IPS DF 6.9 (cell line): ENCODE data around the gene CILP.
A peak's percentile ranks its signal among the peaks of the same experiment; 100 is the strongest.
"Not testable (repeated sequence)": the region's sequence is repeated elsewhere in the genome, so short reads cannot be mapped to it uniquely, and the experiment has no call there.

ENCODE experiments used
- DNase-seq: peaks from one replicate; pipeline ENCODE4 v3.0.0-alpha.2; 2013; ENCODE audit warnings: low read depth, low spot score
- H3K27ac ChIP-seq: one replicate; pipeline ENCODE4 v1.5.1; 2013; ENCODE audit warnings: low read length, control low read depth
- H3K27me3 ChIP-seq: 2 replicates; pipeline ENCODE4 v1.6.1; 2013; ENCODE audit warnings: mild to moderate bottlenecking, low read length; ENCODE audit not compliant: control insufficient read depth, insufficient read depth
- H3K36me3 ChIP-seq: 2 replicates; pipeline ENCODE4 v1.6.1; 2013; ENCODE audit warnings: low read length; ENCODE audit not compliant: control insufficient read depth, insufficient read depth
- H3K4me1 ChIP-seq: 2 replicates; pipeline ENCODE4 v1.6.1; 2013; ENCODE audit warnings: low read length; ENCODE audit not compliant: control insufficient read depth, insufficient read depth
- H3K4me3 ChIP-seq: 2 replicates; pipeline ENCODE4 v1.5.1; 2013; ENCODE audit warnings: mild to moderate bottlenecking, low read length
- H3K9me3 ChIP-seq: 2 replicates; pipeline ENCODE4 v1.6.1; 2013; ENCODE audit warnings: low read length, inconsistent platforms; ENCODE audit not compliant: control insufficient read depth, insufficient read depth
- WGBS: extraction: QIAGEN DNeasy Blood & Tissue Kit; methylation state at CpG from one replicate; pipeline ENCODE4 v1.1.7; 2013; ENCODE audit warnings: mixed read lengths, missing lambda C conversion rate; ENCODE audit not compliant: insufficient read length, insufficient coverage; 5-methylcytosine and 5-hydroxymethylcytosine counted together

The CILP gene

GRCh38 chr15:65196637-65197336 is 14.5 kb downstream of the CILP start:
- Histone ChIP-seq H3K27me3 (no peaks in the 10 kb centered on the region), H3K9me3 (no peaks in the 10 kb centered on the region), H3K27ac (no peak overlapping the region), H3K4me3 (no peak overlapping the region), H3K36me3 (no peaks in the 10 kb centered on the region), H3K4me1 (no peaks in the 10 kb centered on the region)
- no CpG with 5 or more reads among the region's 19 CpGs for WGBS
- no peak for DNase-seq

- no peak overlapping the region for H3K27ac ChIP-seq
- no peaks in the 10 kb centered on the region for H3K27me3 ChIP-seq
- no peaks in the 10 kb centered on the region for H3K36me3 ChIP-seq
- DNase-seq = no peak
- no peaks in the 10 kb centered on the region for H3K9me3 ChIP-seq
- H3K4me3 ChIP-seq = no peak overlapping the region
- WGBS = no CpG with 5 or more reads among the region's 5 CpGs
- H3K4me1 ChIP-seq = no peaks in the 10 kb centered on the region
These were observed 15.7 kb downstream of the CILP start for GRCh38 chr15:65195548-65195923.

- WGBS = no CpG with 5 or more reads among the region's 7 CpGs
- no peak overlapping the region for H3K4me3 ChIP-seq
- H3K27me3 ChIP-seq = no peaks in the 10 kb centered on the region
- no peaks in the 10 kb centered on the region for H3K36me3 ChIP-seq
- no peak for DNase-seq
- H3K4me1 ChIP-seq = no peaks in the 10 kb centered on the region
- H3K9me3 ChIP-seq = no peaks in the 10 kb centered on the region
- H3K27ac ChIP-seq = no peak overlapping the region
These were observed 16.3 kb downstream of the CILP start for GRCh38 chr15:65194826-65195547.

GRCh38 chr15:65192016-65192415 is 19.3 kb downstream of the CILP start:
- Histone ChIP-seq H3K4me1 (no peaks in the 10 kb centered on the region), H3K27me3 (no peaks in the 10 kb centered on the region), H3K27ac (no peak overlapping the region), H3K4me3 (no peak overlapping the region), H3K36me3 (no peaks in the 10 kb centered on the region), H3K9me3 (no peaks in the 10 kb centered on the region)
- DNase-seq = no peak
- no CpG with 5 or more reads among the region's 5 CpGs for WGBS

- no CpG with 5 or more reads among the region's 3 CpGs for WGBS
- no peaks in the 10 kb centered on the region for H3K9me3 ChIP-seq
- no peaks in the 10 kb centered on the region for H3K27me3 ChIP-seq
- no peaks in the 10 kb centered on the region for H3K36me3 ChIP-seq
- no peaks in the 10 kb centered on the region for H3K4me1 ChIP-seq
- no peak overlapping the region for H3K4me3 ChIP-seq
- no peak for DNase-seq
- H3K27ac ChIP-seq = no peak overlapping the region
These were observed 22.1 kb downstream of the CILP start for GRCh38 chr15:65189102-65189740.

- H3K4me3 ChIP-seq, H3K4me1 ChIP-seq, H3K27me3 ChIP-seq, DNase-seq, H3K9me3 ChIP-seq, H3K36me3 ChIP-seq, H3K27ac ChIP-seq: not testable (repeated sequence)
- WGBS = no CpG with 5 or more reads among the region's 9 CpGs
These were observed 22.8 kb downstream of the CILP start for GRCh38 chr15:65188472-65188871.

- WGBS = no CpG with 5 or more reads among the region's 70 CpGs
- H3K27ac ChIP-seq = no peak within 1 kb of the TSS
- no peaks in the 10 kb centered on the region for H3K27me3 ChIP-seq
- no peaks in the 10 kb centered on the region for H3K36me3 ChIP-seq
- peak within 1 kb of the TSS; percentile 68 for H3K4me3 ChIP-seq
- DNase-seq = peak; percentile 77
- H3K9me3 ChIP-seq = no peaks in the 10 kb centered on the region
- H3K4me1 ChIP-seq = no peaks in the 10 kb centered on the region
These were observed 26.2 kb downstream of the CILP start, which contains the start of gene CLPX for GRCh38 chr15:65184868-65185717. Gene CLPX, minus strand, starts transcription at chr15:65185342. Its CDS starts 189 bp downstream, at chr15:65185153.

- H3K27me3 ChIP-seq = no peaks in the 10 kb centered on the region
- WGBS = no CpG with 5 or more reads among the region's 33 CpGs
- no peaks in the 10 kb centered on the region for H3K4me1 ChIP-seq
- H3K27ac ChIP-seq = no peak overlapping the region
- no peaks in the 10 kb centered on the region for H3K36me3 ChIP-seq
- DNase-seq = no peak
- no peaks in the 10 kb centered on the region for H3K9me3 ChIP-seq
- H3K4me3 ChIP-seq = peak overlapping the region; percentile 68
These were observed 26.9 kb downstream of the CILP start for GRCh38 chr15:65184305-65184867.

GRCh38 chr15:65183865-65184159 is 27.5 kb downstream of the CILP start:
- Histone ChIP-seq H3K27me3 (no peaks in the 10 kb centered on the region), H3K27ac (no peak overlapping the region), H3K4me1 (no peaks in the 10 kb centered on the region), H3K9me3 (no peaks in the 10 kb centered on the region), H3K4me3 (peak overlapping the region; percentile 68; the same call in 1 of the 2 replicates), H3K36me3 (peaks cover under 1% of the 10 kb centered on the region; the same call in 1 of the 2 replicates)
- DNase-seq = no peak
- 100% methylated on average over 1 of the region's 4 CpGs for WGBS

- H3K9me3 ChIP-seq = no peaks in the 10 kb centered on the region
- no peaks in the 10 kb centered on the region for H3K4me1 ChIP-seq
- DNase-seq = no peak
- H3K4me3 ChIP-seq = no peak overlapping the region
- no CpG with 5 or more reads among the region's 4 CpGs for WGBS
- peaks cover 4% of the 10 kb centered on the region; the same call in 1 of the 2 replicates for H3K36me3 ChIP-seq
- no peak overlapping the region for H3K27ac ChIP-seq
- no peaks in the 10 kb centered on the region for H3K27me3 ChIP-seq
These were observed 28.7 kb downstream of the CILP start for GRCh38 chr15:65182538-65182937.
